Mammary epithelial cell (primary cell): ENCODE measurements around the gene BICD1.

ENCODE experiments used
- CTCF ChIP-seq, 2 donors: IDR thresholded peaks in 1 of 2; conservative IDR thresholded peaks in 1 of 2; 2 replicates each; pipeline ENCODE4 v1.5.1; 2011 to 2012; ENCODE audit warnings: inconsistent platforms in 2 of 2, low read length in 2 of 2, mild to moderate bottlenecking in 2 of 2, control low read depth in 1 of 2, low read depth in 1 of 2; ENCODE audit not compliant: insufficient read depth in 1 of 2; ENCODE audit errors: extremely low read depth in 1 of 2
- EZH2 ChIP-seq: IDR thresholded peaks from 2 replicates; pipeline ENCODE4 v1.6.1; 2012; ENCODE audit warnings: low read length, inconsistent platforms, borderline replicate concordance

- no peak for TF ChIP-seq CTCF (conservative IDR thresholded peaks at IDR 0.05 in 1 of 2, IDR thresholded peaks at IDR 0.05 in 1 of 2; ENCODE audit: extremely low read depth in 1 of 2, insufficient read depth in 1 of 2, low read depth in 1 of 2, low read length in 2 of 2)
- no peak for TF ChIP-seq EZH2
These were observed 49.4 kb downstream of the BICD1 start for GRCh38 chr12:32155961-32156529.
